ENCODE data around the gene GAGE12D.
"Not testable (repeated sequence)": the region's sequence is repeated elsewhere in the genome, so short reads cannot be mapped to it uniquely, and the experiment has no call there.

The GAGE12D gene

DNA sequence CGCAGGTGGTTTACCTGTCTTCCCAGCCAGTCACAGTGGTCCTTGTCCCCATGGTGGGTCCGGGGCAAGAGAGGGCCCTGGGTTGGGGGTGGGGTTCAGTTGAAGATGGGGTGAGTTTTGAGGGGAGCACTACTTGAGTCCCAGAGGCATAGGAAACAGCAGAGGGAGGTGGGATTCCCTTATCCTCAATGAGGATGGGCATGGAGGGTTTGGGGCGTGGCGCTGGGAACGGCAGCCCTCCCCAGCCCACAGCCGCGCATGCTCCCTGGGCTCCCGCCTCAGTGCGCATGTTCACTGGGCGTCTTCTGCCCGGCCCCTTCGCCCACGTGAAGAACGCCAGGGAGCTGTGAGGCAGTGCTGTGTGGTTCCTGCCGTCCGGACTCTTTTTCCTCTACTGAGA is 38.1 kb downstream of the GAGE12D start, which contains the start of gene GAGE12H:
TSS of gene GAGE12H (plus strand) at position 301 of the 400 bp plus-strand sequence. CDS start 1,155 bp downstream, outside the sequence.
- H3K27me3 ChIP-seq (replicated peaks in 2 of 5; ENCODE audit: control insufficient read depth in 4 of 5, insufficient read depth in 5 of 5, low read length in 4 of 5); DNase-seq; POLR2A ChIA-PET; H3K4me1 ChIP-seq (ENCODE audit: control extremely low read depth in 1 of 4, control insufficient read depth in 4 of 4, insufficient read depth in 4 of 4, low read length in 3 of 4); H3K36me3 ChIP-seq (ENCODE audit: control insufficient read depth in 4 of 4, insufficient read depth in 4 of 4, low read length in 3 of 4); H3K27ac ChIP-seq (ENCODE audit: insufficient read depth in 1 of 2, low read depth in 1 of 2, low read length in 2 of 2, poor library complexity in 1 of 2, severe bottlenecking in 2 of 2); H3K9me3 ChIP-seq (ENCODE audit: control extremely low read depth in 1 of 5, control insufficient read depth in 4 of 5, insufficient read depth in 2 of 5, low read depth in 1 of 5, low read length in 4 of 5); CTCF ChIA-PET; H3K4me3 ChIP-seq (ENCODE audit: control insufficient read depth in 1 of 7, extremely low read depth in 1 of 7, insufficient read depth in 4 of 7, low read depth in 2 of 7, low read length in 6 of 7): not testable (repeated sequence)
- WGBS (ENCODE audit: insufficient coverage), result no CpG with 5 or more reads among the region's 16 CpGs

DNA sequence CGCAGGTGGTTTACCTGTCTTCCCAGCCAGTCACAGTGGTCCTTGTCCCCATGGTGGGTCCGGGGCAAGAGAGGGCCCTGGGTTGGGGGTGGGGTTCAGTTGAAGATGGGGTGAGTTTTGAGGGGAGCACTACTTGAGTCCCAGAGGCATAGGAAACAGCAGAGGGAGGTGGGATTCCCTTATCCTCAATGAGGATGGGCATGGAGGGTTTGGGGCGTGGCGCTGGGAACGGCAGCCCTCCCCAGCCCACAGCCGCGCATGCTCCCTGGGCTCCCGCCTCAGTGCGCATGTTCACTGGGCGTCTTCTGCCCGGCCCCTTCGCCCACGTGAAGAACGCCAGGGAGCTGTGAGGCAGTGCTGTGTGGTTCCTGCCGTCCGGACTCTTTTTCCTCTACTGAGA is 47.7 kb downstream of the GAGE12D start, which contains the start of gene GAGE2A:
TSS of gene GAGE2A (plus strand) at position 301 of the 400 bp plus-strand sequence. CDS start 1,155 bp downstream, outside the sequence.
- H3K27me3 ChIP-seq (replicated peaks in 2 of 5; ENCODE audit: control insufficient read depth in 4 of 5, insufficient read depth in 5 of 5, low read length in 4 of 5); POLR2A ChIA-PET; H3K4me3 ChIP-seq (ENCODE audit: control insufficient read depth in 1 of 7, extremely low read depth in 1 of 7, insufficient read depth in 4 of 7, low read depth in 2 of 7, low read length in 6 of 7); H3K9me3 ChIP-seq (ENCODE audit: control extremely low read depth in 1 of 5, control insufficient read depth in 4 of 5, insufficient read depth in 2 of 5, low read depth in 1 of 5, low read length in 4 of 5); CTCF ChIA-PET; H3K36me3 ChIP-seq (ENCODE audit: control insufficient read depth in 4 of 4, insufficient read depth in 4 of 4, low read length in 3 of 4); H3K4me1 ChIP-seq (ENCODE audit: control extremely low read depth in 1 of 4, control insufficient read depth in 4 of 4, insufficient read depth in 4 of 4, low read length in 3 of 4); DNase-seq; H3K27ac ChIP-seq (ENCODE audit: insufficient read depth in 1 of 2, low read depth in 1 of 2, low read length in 2 of 2, poor library complexity in 1 of 2, severe bottlenecking in 2 of 2): not testable (repeated sequence)
- WGBS (ENCODE audit: insufficient coverage), result no CpG with 5 or more reads among the region's 16 CpGs

DNA sequence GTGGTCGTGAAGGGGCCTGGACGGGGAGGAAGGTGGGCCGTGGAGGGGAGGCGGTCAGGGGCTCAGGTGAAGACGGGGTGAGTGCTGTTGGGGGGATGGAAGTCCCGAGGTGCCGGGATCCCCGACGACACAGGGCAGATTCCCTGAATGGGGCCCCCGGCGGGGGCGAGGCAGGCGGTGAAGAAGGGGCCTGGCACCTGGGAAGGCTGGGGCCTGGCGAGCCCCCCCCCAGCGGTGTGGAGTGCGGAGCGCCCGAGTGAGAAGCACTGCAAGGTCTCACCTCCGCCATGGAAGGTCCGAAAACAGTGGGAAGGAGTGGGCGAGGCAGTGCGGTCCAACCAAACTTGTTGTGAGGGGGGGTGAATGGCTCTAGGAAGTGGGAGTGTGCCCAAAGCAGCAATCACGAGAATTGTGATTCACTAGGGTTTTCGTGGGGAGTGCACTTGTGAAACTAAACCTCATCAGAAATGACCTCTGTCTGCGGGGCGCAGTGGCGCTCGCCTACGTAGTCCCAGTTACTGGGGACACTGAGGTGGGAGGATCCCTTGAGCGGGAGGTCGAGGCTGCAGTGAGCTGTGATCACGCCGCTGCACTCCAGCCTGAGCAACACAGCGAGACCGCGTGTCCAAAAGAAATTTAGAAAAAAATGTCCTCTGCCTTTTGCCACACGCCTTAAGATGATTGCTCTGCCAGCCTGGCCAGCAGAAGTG is 48.4 kb downstream of the GAGE12D start:
- POLR2A ChIA-PET; H3K27ac ChIP-seq (ENCODE audit: insufficient read depth in 1 of 2, low read depth in 1 of 2, low read length in 2 of 2, poor library complexity in 1 of 2, severe bottlenecking in 2 of 2): not testable (repeated sequence)
- 94% methylated on average over 12 of the region's 37 CpGs for WGBS (ENCODE audit: insufficient coverage)

DNA sequence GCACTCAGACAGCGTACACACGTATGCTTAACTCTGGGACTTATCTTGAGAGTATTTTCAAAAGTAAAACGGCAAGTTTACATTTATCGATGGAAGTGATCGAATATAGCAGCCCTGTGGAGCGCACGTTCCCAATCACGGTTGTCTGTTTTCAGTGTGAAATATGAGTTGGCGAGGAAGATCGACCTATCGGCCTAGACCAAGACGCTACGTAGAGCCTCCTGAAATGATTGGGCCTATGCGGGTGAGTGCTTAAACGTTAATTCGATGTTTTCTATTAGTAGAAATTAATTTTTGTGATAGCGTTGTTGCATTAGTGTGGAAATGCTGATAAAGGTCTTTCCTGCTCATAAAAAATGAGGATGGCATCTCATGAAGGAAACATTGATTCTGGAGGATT is 49.0 kb downstream of the GAGE12D start:
- CTCF ChIA-PET; DNase-seq; H3K27ac ChIP-seq (ENCODE audit: insufficient read depth in 1 of 2, low read depth in 1 of 2, low read length in 2 of 2, poor library complexity in 1 of 2, severe bottlenecking in 2 of 2); H3K4me1 ChIP-seq (ENCODE audit: control extremely low read depth in 1 of 4, control insufficient read depth in 4 of 4, insufficient read depth in 4 of 4, low read length in 3 of 4); POLR2A ChIA-PET; H3K36me3 ChIP-seq (ENCODE audit: control insufficient read depth in 4 of 4, insufficient read depth in 4 of 4, low read length in 3 of 4); H3K27me3 ChIP-seq (replicated peaks in 2 of 5; ENCODE audit: control insufficient read depth in 4 of 5, insufficient read depth in 5 of 5, low read length in 4 of 5); H3K9me3 ChIP-seq (ENCODE audit: control extremely low read depth in 1 of 5, control insufficient read depth in 4 of 5, insufficient read depth in 2 of 5, low read depth in 1 of 5, low read length in 4 of 5); H3K4me3 ChIP-seq (ENCODE audit: control insufficient read depth in 1 of 7, extremely low read depth in 1 of 7, insufficient read depth in 4 of 7, low read depth in 2 of 7, low read length in 6 of 7): not testable (repeated sequence)
- no CpG with 5 or more reads among the region's 17 CpGs for WGBS (ENCODE audit: insufficient coverage)

More for the DNA sequence above, 48.4 kb downstream of the GAGE12D start:
- H3K9me3 ChIP-seq (ENCODE audit: control extremely low read depth in 1 of 5, control insufficient read depth in 4 of 5, insufficient read depth in 2 of 5, low read depth in 1 of 5, low read length in 4 of 5); H3K4me1 ChIP-seq (ENCODE audit: control extremely low read depth in 1 of 4, control insufficient read depth in 4 of 4, insufficient read depth in 4 of 4, low read length in 3 of 4); CTCF ChIA-PET; H3K27me3 ChIP-seq (replicated peaks in 2 of 5; ENCODE audit: control insufficient read depth in 4 of 5, insufficient read depth in 5 of 5, low read length in 4 of 5); H3K36me3 ChIP-seq (ENCODE audit: control insufficient read depth in 4 of 4, insufficient read depth in 4 of 4, low read length in 3 of 4); DNase-seq; H3K4me3 ChIP-seq (ENCODE audit: control insufficient read depth in 1 of 7, extremely low read depth in 1 of 7, insufficient read depth in 4 of 7, low read depth in 2 of 7, low read length in 6 of 7): not testable (repeated sequence)
